HepG2 (cell line): ENCODE data around the gene RPS6KB2. TPM values are rescaled to one million over a fixed set of nuclear protein-coding genes. Genes with fewer than 3 reads are reported as not detected.

ENCODE experiments used
- ASH2L ChIP-seq: fragments of 300-600, 200-600 bp; sonication (generic); IDR thresholded peaks from 2 replicates; pipeline ENCODE4 v1.7.0; 2017; ENCODE audit warnings: low read depth, mild to moderate bottlenecking, moderate library complexity, mixed read lengths, low read length; ENCODE audit not compliant: insufficient read length
- FOXP1 ChIP-seq, 2 experiments: fragments of 450-650 bp in 1 of 2; IDR thresholded peaks; 2 replicates each; pipeline ENCODE4 v1.6.1; 2017 to 2018; ENCODE audit warnings: antibody characterized with exemption in 1 of 2
- MIXL1 ChIP-seq: IDR thresholded peaks from 2 replicates; pipeline ENCODE4 v1.6.1; 2016
- MTA1 ChIP-seq: sonication (generic); formaldehyde crosslinking; IDR thresholded peaks from 2 replicates; pipeline ENCODE4 v1.4.0; 2020; ENCODE audit warnings: missing genetic modification reagents, mild to moderate bottlenecking, borderline replicate concordance
- SIN3A ChIP-seq: IDR thresholded peaks from 2 replicates; pipeline ENCODE4 v1.6.1; 2011; ENCODE audit warnings: low read depth, mild to moderate bottlenecking, control low read depth, low read length, borderline replicate concordance
- SMARCC2 ChIP-seq: fragments of 450-650 bp; IDR thresholded peaks from 2 replicates; pipeline ENCODE4 v1.6.1; 2017; ENCODE audit warnings: antibody characterized with exemption, mild to moderate bottlenecking
- SNAI1 ChIP-seq: sonication (generic); formaldehyde crosslinking; IDR thresholded peaks from 2 replicates; pipeline ENCODE4 v1.5.0; 2020; ENCODE audit warnings: mild to moderate bottlenecking, missing genetic modification reagents, borderline replicate concordance
- TMF1 ChIP-seq: sonication (generic); formaldehyde crosslinking; IDR thresholded peaks from 2 replicates; pipeline ENCODE4 v1.8.1; 2022; ENCODE audit warnings: low read depth, missing genetic modification reagents
- XBP1 ChIP-seq: sonication (generic); formaldehyde crosslinking; IDR thresholded peaks from 2 replicates; pipeline ENCODE4 v1.5.0; 2020; ENCODE audit warnings: missing genetic modification reagents
- ZKSCAN5 ChIP-seq: sonication (generic); formaldehyde crosslinking; IDR thresholded peaks from 2 replicates; pipeline ENCODE4 v1.5.1; 2020; ENCODE audit warnings: mild to moderate bottlenecking, missing genetic modification reagents
- ZNF282 ChIP-seq: fragments of 450-650 bp; IDR thresholded peaks from 2 replicates; pipeline ENCODE4 v1.6.1; 2018; ENCODE audit not compliant: partially characterized antibody
- ZNF354B ChIP-seq: sonication (generic); formaldehyde crosslinking; IDR thresholded peaks from 2 replicates; pipeline ENCODE4 v1.8.0; 2022; ENCODE audit warnings: mild to moderate bottlenecking, missing genetic modification reagents
- ZNF530 ChIP-seq: sonication (generic); formaldehyde crosslinking; IDR thresholded peaks from 2 replicates; pipeline ENCODE4 v1.5.0; 2020; ENCODE audit warnings: low read depth, mild to moderate bottlenecking, missing genetic modification reagents
- ZSCAN22 ChIP-seq: sonication (generic); formaldehyde crosslinking; IDR thresholded peaks from 2 replicates; pipeline ENCODE4 v1.4.0; 2020; ENCODE audit warnings: mild to moderate bottlenecking, missing genetic modification reagents
- polyA plus RNA-seq, 8 experiments: library from polyadenylated mRNA; depleted of rRNA in 3 of 8; stranded (reverse) in 7 of 8; unstranded in 1 of 8; fragments of >200 nt; fragmentation: Illumina TruSeq in 4 of 8; extraction: Trizol in 4 of 8; gene quantifications; 2 replicates each; pipeline versions ENCODE4 v1.2.1 to v1.2.3, GENCODE V29; 2011 to 2016; ENCODE audit warnings: low read depth in 4 of 8, missing spikeins in 1 of 8, mixed read lengths in 1 of 8; ENCODE audit not compliant: insufficient read depth in 1 of 8
- total RNA-seq, 5 experiments: library from RNA; depleted of rRNA; stranded (reverse); fragments of >200 nt; fragmentation: Illumina TruSeq; extraction: Trizol; gene quantifications; 2 replicates each; pipeline ENCODE4 v1.2.3, GENCODE V29; 2016; ENCODE audit warnings: low read depth in 1 of 5
- TF ChIP-seq, protein P1 (sequence below): sonication (generic); formaldehyde crosslinking; IDR thresholded peaks from 2 replicates; pipeline ENCODE4 v1.4.0; 2020; ENCODE audit warnings: missing genetic modification reagents
- TF ChIP-seq, protein P2 (sequence below): sonication (generic); formaldehyde crosslinking; IDR thresholded peaks from 2 replicates; pipeline ENCODE4 v1.8.1; 2023; ENCODE audit warnings: mild to moderate bottlenecking, inconsistent platforms, moderate library complexity, missing genetic modification reagents, borderline replicate concordance
- TF ChIP-seq, protein P3 (sequence below): sonication (generic); formaldehyde crosslinking; IDR thresholded peaks from 2 replicates; pipeline ENCODE4 v1.5.0; 2020; ENCODE audit warnings: missing genetic modification reagents
- TF ChIP-seq, protein P4 (sequence below): sonication (generic); formaldehyde crosslinking; IDR thresholded peaks from 2 replicates; pipeline ENCODE4 v1.4.0; 2020; ENCODE audit warnings: mild to moderate bottlenecking, low read depth, missing genetic modification reagents

RPS6KB2 gene
- total and polyA plus RNA-seq, 2 of the 13 experiments (the other 11 are each of a cell fraction or from before 2014, with no cell fraction given), result 52.9 to 54.8 TPM

DNA sequence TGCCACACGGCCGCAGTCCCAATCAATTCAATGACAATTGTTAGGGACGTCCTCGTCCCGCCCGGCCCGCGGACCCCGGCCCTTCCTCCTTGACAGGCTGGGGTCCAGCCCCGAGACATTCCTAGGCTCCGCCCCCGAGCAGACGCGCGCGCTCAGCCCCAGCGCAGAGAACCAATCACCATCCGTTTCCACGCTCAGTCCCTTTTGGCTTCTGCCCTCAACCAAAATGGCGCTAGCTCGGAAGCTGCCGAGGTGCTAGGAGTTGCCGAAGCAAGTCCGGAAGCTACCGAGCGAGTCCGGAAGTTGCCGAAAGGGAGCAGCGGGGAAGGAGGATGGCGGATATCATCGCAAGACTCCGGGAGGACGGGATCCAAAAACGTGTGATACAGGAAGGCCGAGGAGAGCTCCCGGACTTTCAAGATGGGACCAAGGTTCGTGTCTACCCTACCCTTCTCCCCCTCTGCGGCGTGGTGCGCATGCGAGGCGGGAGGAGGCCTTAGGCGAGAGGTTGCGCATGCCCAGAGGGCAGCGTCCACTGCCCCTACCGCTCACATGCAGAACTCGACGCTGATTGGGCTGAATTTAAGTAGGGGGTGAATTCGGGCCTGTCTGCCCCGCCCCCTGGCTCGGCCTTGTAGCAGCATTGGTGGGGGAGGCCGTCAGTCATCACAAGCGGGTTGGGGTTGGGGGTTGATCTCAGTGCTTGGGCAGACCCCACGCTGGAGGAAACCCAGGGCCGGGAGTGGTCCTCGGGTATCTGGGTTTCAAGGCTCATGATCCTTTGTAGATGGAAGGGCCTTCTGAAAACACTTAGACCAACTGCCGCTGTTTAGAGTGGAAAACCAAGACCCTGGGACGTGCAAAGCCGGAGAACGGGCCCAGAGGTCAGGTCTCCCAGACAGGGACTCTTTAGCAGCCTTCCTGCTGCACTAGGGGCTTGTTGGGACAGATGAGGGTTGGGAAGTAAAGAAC, 54.8 kb downstream of the RPS6KB2 start, which contains the start of gene AIP (continued):
- TF ChIP-seq, protein P1, sequence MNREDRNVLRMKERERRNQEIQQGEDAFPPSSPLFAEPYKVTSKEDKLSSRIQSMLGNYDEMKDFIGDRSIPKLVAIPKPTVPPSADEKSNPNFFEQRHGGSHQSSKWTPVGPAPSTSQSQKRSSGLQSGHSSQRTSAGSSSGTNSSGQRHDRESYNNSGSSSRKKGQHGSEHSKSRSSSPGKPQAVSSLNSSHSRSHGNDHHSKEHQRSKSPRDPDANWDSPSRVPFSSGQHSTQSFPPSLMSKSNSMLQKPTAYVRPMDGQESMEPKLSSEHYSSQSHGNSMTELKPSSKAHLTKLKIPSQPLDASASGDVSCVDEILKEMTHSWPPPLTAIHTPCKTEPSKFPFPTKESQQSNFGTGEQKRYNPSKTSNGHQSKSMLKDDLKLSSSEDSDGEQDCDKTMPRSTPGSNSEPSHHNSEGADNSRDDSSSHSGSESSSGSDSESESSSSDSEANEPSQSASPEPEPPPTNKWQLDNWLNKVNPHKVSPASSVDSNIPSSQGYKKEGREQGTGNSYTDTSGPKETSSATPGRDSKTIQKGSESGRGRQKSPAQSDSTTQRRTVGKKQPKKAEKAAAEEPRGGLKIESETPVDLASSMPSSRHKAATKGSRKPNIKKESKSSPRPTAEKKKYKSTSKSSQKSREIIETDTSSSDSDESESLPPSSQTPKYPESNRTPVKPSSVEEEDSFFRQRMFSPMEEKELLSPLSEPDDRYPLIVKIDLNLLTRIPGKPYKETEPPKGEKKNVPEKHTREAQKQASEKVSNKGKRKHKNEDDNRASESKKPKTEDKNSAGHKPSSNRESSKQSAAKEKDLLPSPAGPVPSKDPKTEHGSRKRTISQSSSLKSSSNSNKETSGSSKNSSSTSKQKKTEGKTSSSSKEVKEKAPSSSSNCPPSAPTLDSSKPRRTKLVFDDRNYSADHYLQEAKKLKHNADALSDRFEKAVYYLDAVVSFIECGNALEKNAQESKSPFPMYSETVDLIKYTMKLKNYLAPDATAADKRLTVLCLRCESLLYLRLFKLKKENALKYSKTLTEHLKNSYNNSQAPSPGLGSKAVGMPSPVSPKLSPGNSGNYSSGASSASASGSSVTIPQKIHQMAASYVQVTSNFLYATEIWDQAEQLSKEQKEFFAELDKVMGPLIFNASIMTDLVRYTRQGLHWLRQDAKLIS, result no peak
- peak; percentile 98 for TF ChIP-seq ZNF354B (CRISPR knock-in tag)
- TF ChIP-seq TMF1 (CRISPR knock-in tag), result peak; percentile 98
- peak; percentile 78; the same call in 1 of the 2 replicates for TF ChIP-seq MIXL1 (CRISPR knock-in tag)
- TF ChIP-seq SIN3A, result peak; percentile 9; the same call in 1 of the 2 replicates
- 0 out of 2 replicates have a peak, but pooled peaks have one; percentile 79 for TF ChIP-seq MTA1
- TF ChIP-seq, protein P2, sequence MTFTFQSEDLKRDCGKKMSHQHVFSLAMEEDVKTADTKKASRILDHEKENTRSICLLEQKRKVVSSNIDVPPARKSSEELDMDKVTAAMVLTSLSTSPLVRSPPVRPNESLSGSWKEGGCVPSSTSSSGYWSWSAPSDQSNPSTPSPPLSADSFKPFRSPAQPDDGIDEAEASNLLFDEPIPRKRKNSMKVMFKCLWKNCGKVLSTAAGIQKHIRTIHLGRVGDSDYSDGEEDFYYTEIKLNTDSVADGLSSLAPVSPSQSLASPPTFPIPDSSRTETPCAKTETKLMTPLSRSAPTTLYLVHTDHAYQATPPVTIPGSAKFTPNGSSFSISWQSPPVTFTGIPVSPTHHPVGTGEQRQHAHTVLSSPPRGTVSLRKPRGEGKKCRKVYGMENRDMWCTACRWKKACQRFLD (CRISPR knock-in tag), result peak; percentile 99
- TF ChIP-seq, protein P3, sequence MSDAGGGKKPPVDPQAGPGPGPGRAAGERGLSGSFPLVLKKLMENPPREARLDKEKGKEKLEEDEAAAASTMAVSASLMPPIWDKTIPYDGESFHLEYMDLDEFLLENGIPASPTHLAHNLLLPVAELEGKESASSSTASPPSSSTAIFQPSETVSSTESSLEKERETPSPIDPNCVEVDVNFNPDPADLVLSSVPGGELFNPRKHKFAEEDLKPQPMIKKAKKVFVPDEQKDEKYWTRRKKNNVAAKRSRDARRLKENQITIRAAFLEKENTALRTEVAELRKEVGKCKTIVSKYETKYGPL (CRISPR knock-in tag), result peak; percentile 77
- TF ChIP-seq FOXP1 (IDR thresholded peaks at IDR 0.05), result no peak
- TF ChIP-seq FOXP1 (CRISPR knock-in tag; IDR thresholded peaks at IDR 0.05), result 0 out of 2 replicates have a peak, but pooled peaks have one; percentile 13
- TF ChIP-seq XBP1, result no peak
- peak; percentile 31; the same call in 1 of the 2 replicates for TF ChIP-seq ZKSCAN5 (CRISPR knock-in tag)
- TF ChIP-seq ZNF530 (CRISPR knock-in tag), result peak; percentile 91; the same call in 1 of the 2 replicates
- peak; percentile 89 for TF ChIP-seq SNAI1 (CRISPR knock-in tag)
- peak; percentile 84; the same call in 1 of the 2 replicates for TF ChIP-seq ZSCAN22 (CRISPR knock-in tag)
- peak; percentile 59 for TF ChIP-seq ASH2L
- TF ChIP-seq, protein P4, sequence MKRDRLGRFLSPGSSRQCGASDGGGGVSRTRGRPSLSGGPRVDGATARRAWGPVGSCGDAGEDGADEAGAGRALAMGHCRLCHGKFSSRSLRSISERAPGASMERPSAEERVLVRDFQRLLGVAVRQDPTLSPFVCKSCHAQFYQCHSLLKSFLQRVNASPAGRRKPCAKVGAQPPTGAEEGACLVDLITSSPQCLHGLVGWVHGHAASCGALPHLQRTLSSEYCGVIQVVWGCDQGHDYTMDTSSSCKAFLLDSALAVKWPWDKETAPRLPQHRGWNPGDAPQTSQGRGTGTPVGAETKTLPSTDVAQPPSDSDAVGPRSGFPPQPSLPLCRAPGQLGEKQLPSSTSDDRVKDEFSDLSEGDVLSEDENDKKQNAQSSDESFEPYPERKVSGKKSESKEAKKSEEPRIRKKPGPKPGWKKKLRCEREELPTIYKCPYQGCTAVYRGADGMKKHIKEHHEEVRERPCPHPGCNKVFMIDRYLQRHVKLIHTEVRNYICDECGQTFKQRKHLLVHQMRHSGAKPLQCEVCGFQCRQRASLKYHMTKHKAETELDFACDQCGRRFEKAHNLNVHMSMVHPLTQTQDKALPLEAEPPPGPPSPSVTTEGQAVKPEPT (CRISPR knock-in tag), result peak; percentile 98
- TF ChIP-seq SMARCC2, result no peak
- TF ChIP-seq ZNF282, result no peak
